Endothelial cell of umbilical vein (primary cell): ENCODE measurements around the gene PKNOX2. TPM values are rescaled to one million over a fixed set of nuclear protein-coding genes. Genes with fewer than 3 reads are reported as not detected.

Experiments used
- BruUV-seq: library from RNA; stranded (reverse); fragments of 400-500 nt; replicated peaks from 2 replicates; lab custom pipeline; 2021; lab: Mats Ljungman, UMichigan
- CTCF ChIA-PET: fragments of 300-600, 350-600 bp; sonication (Branson Sonifier 250); formaldehyde crosslinking; loops from one replicate; lab custom pipeline; 2021; ENCODE audit warnings: antibody characterized with exemption, inconsistent platforms; lab: Charles Lee
- POLR2A ChIA-PET: fragments of 300-600, 350-600 bp; sonication (Branson Sonifier 250); formaldehyde crosslinking; loops from one replicate; lab custom pipeline; 2021; ENCODE audit warnings: antibody characterized with exemption, inconsistent platforms; lab: Charles Lee
- DNase-seq: peaks from one replicate; pipeline ENCODE4 v3.0.0-alpha.2; 2011; ENCODE audit warnings: low read depth, low spot score
- FAIRE-seq: peaks from 2 replicates; lab custom pipeline; 2011; peaks lifted over from hg19 to GRCh38; lab: Jason Lieb, UNC
- H2AFZ ChIP-seq: 2 replicates; pipeline ENCODE4 v1.6.0; 2012; ENCODE audit warnings: low read depth, low read length, control low read depth, inconsistent platforms
- H3K27ac ChIP-seq: 2 replicates; pipeline ENCODE4 v1.5.1; 2011; ENCODE audit warnings: low read depth, mild to moderate bottlenecking, control low read depth, low read length, moderate library complexity; ENCODE audit not compliant: insufficient read depth
- H3K27me3 ChIP-seq, 2 experiments: 2 replicates each; pipeline versions ENCODE4 v1.6.0 to v1.6.1; 2011; ENCODE audit warnings: low read length in 2 of 2, mixed read lengths in 1 of 2; ENCODE audit not compliant: control insufficient read depth in 2 of 2, insufficient read depth in 2 of 2
- H3K36me3 ChIP-seq, 2 experiments: 2 replicates in 1 of 2; 3 replicates in 1 of 2; pipeline ENCODE4 v1.5.1; 2011; ENCODE audit warnings: low read length in 2 of 2, mild to moderate bottlenecking in 1 of 2, moderate library complexity in 1 of 2; ENCODE audit not compliant: control insufficient read depth in 2 of 2, insufficient read depth in 2 of 2; ENCODE audit errors: extremely low read depth in 1 of 2
- H3K4me1 ChIP-seq: 3 replicates; pipeline ENCODE4 v1.5.1; 2011; ENCODE audit warnings: mild to moderate bottlenecking, low read length; ENCODE audit not compliant: control insufficient read depth, insufficient read depth; ENCODE audit errors: extremely low read depth
- H3K4me2 ChIP-seq: 2 replicates; pipeline ENCODE4 v1.6.1; 2011; ENCODE audit warnings: low read length, control low read depth, mixed read lengths; ENCODE audit not compliant: insufficient read depth
- H3K4me3 ChIP-seq, 3 experiments: fragments of 200-600 bp in 1 of 3; sonication (generic), shearing (Covaris generic) in 1 of 3; replicated peaks in 1 of 3; 2 replicates each; pipeline ENCODE4 v1.5.1; 2011 to 2016; ENCODE audit warnings: control low read depth in 3 of 3, low read length in 3 of 3, mild to moderate bottlenecking in 2 of 3, inconsistent platforms in 1 of 3, low read depth in 1 of 3, moderate library complexity in 1 of 3; ENCODE audit not compliant: insufficient read depth in 1 of 3
- H3K79me2 ChIP-seq: 2 replicates; pipeline ENCODE4 v1.6.0; 2012; ENCODE audit warnings: low read length, inconsistent platforms; ENCODE audit not compliant: control insufficient read depth, insufficient read depth
- H3K9ac ChIP-seq: replicated peaks from 2 replicates; pipeline ENCODE3; 2011; ENCODE audit warnings: low read length, control low read depth; ENCODE audit not compliant: insufficient read depth; ENCODE audit errors: extremely low read depth
- H3K9me1 ChIP-seq: replicated peaks from 3 replicates; pipeline ENCODE4 v1.6.0; 2011; ENCODE audit warnings: mild to moderate bottlenecking, low read length; ENCODE audit not compliant: control insufficient read depth, insufficient read depth; ENCODE audit errors: extremely low read depth
- H3K9me3 ChIP-seq: replicated peaks from 2 replicates; pipeline ENCODE4 v1.5.1; 2012; ENCODE audit warnings: low read length, inconsistent platforms; ENCODE audit not compliant: control insufficient read depth, insufficient read depth
- H4K20me1 ChIP-seq: replicated peaks from 2 replicates; pipeline ENCODE3; 2011; ENCODE audit warnings: mild to moderate bottlenecking, low read length; ENCODE audit not compliant: control insufficient read depth, insufficient read depth; ENCODE audit errors: extremely low read depth
- EZH2 ChIP-seq: IDR thresholded peaks from 2 replicates; pipeline ENCODE4 v1.6.1; 2012; ENCODE audit warnings: borderline replicate concordance, low read depth, mild to moderate bottlenecking, moderate library complexity, low read length, inconsistent platforms; ENCODE audit not compliant: severe bottlenecking
- FOS ChIP-seq: IDR thresholded peaks from 2 replicates; pipeline ENCODE4 v1.6.1; 2011; ENCODE audit warnings: mild to moderate bottlenecking, low read length, moderate library complexity, borderline replicate concordance; ENCODE audit not compliant: insufficient read depth
- GATA2 ChIP-seq: IDR thresholded peaks from 2 replicates; pipeline ENCODE4 v1.7.0; 2011; ENCODE audit warnings: low read depth, mild to moderate bottlenecking, moderate library complexity, mixed read lengths, low read length; ENCODE audit not compliant: insufficient read length, insufficient read depth
- JUN ChIP-seq: IDR thresholded peaks from 2 replicates; pipeline ENCODE4 v1.6.1; 2011; ENCODE audit warnings: borderline replicate concordance, low read depth; ENCODE audit not compliant: insufficient read length, insufficient read depth
- MAX ChIP-seq: IDR thresholded peaks from 2 replicates; pipeline ENCODE4 v1.6.1; 2011; ENCODE audit not compliant: insufficient read depth, insufficient read length
- MYC ChIP-seq: IDR thresholded peaks from one replicate; pipeline ENCODE4 v1.6.1; 2011; ENCODE audit warnings: mild to moderate bottlenecking, low read depth, low read length
- POLR2A ChIP-seq: IDR thresholded peaks from 2 replicates; pipeline ENCODE4 v1.6.1; 2012; ENCODE audit warnings: low read depth, mild to moderate bottlenecking, control low read depth, low read length
- POLR2AphosphoS5 ChIP-seq: IDR thresholded peaks from 2 replicates; pipeline ENCODE4 v1.6.1; 2012; ENCODE audit warnings: low read depth, mild to moderate bottlenecking, control low read depth, low read length, moderate library complexity; ENCODE audit not compliant: insufficient read depth
- dilution Hi-C: fragments of 300-500 bp; cut with MboI; formaldehyde crosslinking; loops from one replicate; pipeline ENCODE4 v1.15.0; 2019; ENCODE audit warnings: low sequenced_read_pairs; ENCODE audit not compliant: extremely low pct_ligation_motif_present
- intact Hi-C: fragments of 100-400 bp; cut with micrococcal nuclease; formaldehyde crosslinking; loops from one replicate; pipeline ENCODE4 v1.10.0; 2022
- polyA plus RNA-seq, 4 experiments: library from polyadenylated mRNA; depleted of rRNA in 3 of 4; stranded (reverse) in 3 of 4; unstranded in 1 of 4; fragments of >200 nt; gene quantifications; 2 replicates each; pipeline versions ENCODE4 v1.2.1 to v1.2.3, GENCODE V29; 2011 to 2012; ENCODE audit warnings: missing spikeins in 1 of 4
- total RNA-seq: library from RNA; stranded (reverse); gene quantifications from 2 replicates; pipeline ENCODE4 v1.2.3, GENCODE V29; 2021
- TF ChIP-seq, protein P1 (sequence below), 2 donors: IDR thresholded peaks; 1 replicate in 1 of 2; 2 replicates in 1 of 2; pipeline ENCODE4 v1.5.1; 2011; ENCODE audit warnings: low read length in 2 of 2, mild to moderate bottlenecking in 2 of 2, moderate library complexity in 2 of 2, control low read depth in 1 of 2, inconsistent platforms in 1 of 2, low read depth in 1 of 2; ENCODE audit not compliant: insufficient read depth in 1 of 2; ENCODE audit errors: extremely low read depth in 1 of 2

The PKNOX2 gene
- total and polyA plus RNA-seq, 2 donors (not counting 3 experiments of a cell fraction or from before 2014, with no cell fraction given), result 0.11 to 0.91 TPM

DNA sequence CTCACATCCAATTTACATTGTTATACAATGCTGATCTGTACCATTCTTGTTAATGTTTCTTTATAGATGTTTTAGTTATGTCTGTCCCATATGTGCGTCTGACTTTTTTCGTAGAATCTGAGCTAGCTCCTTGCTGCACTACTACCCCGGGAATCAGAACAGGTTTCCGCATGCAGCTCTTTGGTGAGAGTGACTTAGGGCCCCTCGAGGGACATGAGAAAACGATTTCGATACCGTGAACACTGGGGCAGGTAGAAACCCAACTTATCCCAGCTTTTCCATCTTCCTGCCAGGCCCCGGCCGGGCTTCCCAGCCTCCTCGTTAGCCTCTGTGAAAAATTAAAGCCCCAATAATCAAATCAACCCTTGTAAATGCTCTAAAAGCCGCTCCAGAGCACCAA, 23.4 kb upstream of the PKNOX2 start:
- CTCF ChIA-PET, result interaction anchor here (0.6 to 5.9 kb wide), 26 partner anchors 9 to 303 kb away, joined by 3 to 141 read pairs (median 5); partner anchors contain the start of genes CCDC15 and TMEM218
- BruUV-seq, result no TSS peak
- peaks cover 2 to 8% of the 10 kb centered on the region in 2 experiments for H3K27me3 ChIP-seq
- intact Hi-C loops (loop anchor here (1.0 to 2.0 kb wide), 6 partner anchors 50 to 264 kb away; no protein-coding TSS in a partner anchor), dilution Hi-C loops (no loop called here)
- no peak for TF ChIP-seq MYC
- no peak for TF ChIP-seq EZH2
- no peak for TF ChIP-seq JUN
- TF ChIP-seq, protein P1, sequence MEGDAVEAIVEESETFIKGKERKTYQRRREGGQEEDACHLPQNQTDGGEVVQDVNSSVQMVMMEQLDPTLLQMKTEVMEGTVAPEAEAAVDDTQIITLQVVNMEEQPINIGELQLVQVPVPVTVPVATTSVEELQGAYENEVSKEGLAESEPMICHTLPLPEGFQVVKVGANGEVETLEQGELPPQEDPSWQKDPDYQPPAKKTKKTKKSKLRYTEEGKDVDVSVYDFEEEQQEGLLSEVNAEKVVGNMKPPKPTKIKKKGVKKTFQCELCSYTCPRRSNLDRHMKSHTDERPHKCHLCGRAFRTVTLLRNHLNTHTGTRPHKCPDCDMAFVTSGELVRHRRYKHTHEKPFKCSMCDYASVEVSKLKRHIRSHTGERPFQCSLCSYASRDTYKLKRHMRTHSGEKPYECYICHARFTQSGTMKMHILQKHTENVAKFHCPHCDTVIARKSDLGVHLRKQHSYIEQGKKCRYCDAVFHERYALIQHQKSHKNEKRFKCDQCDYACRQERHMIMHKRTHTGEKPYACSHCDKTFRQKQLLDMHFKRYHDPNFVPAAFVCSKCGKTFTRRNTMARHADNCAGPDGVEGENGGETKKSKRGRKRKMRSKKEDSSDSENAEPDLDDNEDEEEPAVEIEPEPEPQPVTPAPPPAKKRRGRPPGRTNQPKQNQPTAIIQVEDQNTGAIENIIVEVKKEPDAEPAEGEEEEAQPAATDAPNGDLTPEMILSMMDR (IDR thresholded peaks at IDR 0.05; ENCODE audit: extremely low read depth in 1 of 2, insufficient read depth in 1 of 2, low read depth in 1 of 2, low read length in 2 of 2), result no peak
- TF ChIP-seq POLR2A, result no peak
- TF ChIP-seq FOS, result no peak
- no peak for TF ChIP-seq GATA2
- TF ChIP-seq POLR2AphosphoS5, result no peak
- no peak for TF ChIP-seq MAX
- no peaks in the 10 kb centered on the region for H3K4me1 ChIP-seq
- no peaks in the 10 kb centered on the region for H4K20me1 ChIP-seq
- no peaks in the 10 kb centered on the region for H3K36me3 ChIP-seq
- H3K4me2 ChIP-seq, result no peak overlapping the region
- H3K9ac ChIP-seq, result no peak overlapping the region
- no peak for DNase-seq
- no peaks in the 10 kb centered on the region for H3K9me3 ChIP-seq
- no peak for FAIRE-seq
- POLR2A ChIA-PET, result no interaction called here
- no peaks in the 10 kb centered on the region for H3K9me1 ChIP-seq
- H3K4me3 ChIP-seq, result no peak overlapping the region
- H3K79me2 ChIP-seq, result no peaks in the 10 kb centered on the region
- no peak overlapping the region for H3K27ac ChIP-seq
- no peak overlapping the region for H2AFZ ChIP-seq
